Measurements from ENCODE around the gene SMIM28.

DNA sequence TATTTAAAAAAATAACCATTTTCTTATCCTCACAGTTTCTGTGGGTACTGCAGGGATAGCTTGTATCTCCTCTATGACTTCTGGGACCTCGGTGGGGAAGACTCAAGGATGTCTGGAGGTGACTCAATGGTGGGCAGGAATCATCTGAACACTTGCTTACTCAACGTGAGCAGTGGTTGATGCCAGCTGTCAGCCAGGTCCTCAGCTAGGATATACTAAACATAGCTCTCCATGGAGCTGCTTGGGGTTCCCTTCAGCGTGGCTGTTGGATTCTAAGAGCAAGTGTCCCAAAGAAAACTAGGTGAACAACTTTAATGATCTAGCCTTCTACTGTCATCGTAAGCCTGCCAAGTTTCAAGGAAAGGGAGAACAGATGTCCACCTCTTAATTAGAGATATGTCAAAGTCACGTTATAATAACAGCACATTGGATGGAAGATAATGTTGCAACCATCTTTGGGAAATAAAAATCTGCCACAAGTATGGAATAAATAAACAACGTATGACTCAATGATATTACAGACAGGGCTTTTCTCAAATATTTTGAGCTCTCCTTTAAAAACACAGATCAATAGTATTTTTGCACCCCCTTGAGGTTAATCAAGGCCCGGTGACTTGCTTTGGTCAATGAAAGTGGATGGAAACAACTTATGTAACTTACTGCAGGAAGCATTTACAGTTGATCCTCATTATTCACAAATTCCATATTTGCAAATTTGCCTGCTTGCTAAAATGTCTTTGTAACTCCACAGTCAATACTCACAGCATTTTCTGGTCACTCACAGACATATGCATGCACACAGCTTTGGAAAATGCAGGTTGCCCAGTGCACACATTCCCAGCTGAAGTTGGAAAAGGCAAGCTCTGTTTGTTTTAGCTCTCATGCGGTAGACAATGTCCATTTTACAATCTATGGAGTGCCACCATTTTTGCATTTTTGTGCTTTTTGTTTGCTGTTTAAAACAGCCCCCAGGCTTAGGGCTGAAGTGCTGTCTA is 19.7 kb downstream of the SMIM28 start:
- TF ChIP-seq, protein P1, sequence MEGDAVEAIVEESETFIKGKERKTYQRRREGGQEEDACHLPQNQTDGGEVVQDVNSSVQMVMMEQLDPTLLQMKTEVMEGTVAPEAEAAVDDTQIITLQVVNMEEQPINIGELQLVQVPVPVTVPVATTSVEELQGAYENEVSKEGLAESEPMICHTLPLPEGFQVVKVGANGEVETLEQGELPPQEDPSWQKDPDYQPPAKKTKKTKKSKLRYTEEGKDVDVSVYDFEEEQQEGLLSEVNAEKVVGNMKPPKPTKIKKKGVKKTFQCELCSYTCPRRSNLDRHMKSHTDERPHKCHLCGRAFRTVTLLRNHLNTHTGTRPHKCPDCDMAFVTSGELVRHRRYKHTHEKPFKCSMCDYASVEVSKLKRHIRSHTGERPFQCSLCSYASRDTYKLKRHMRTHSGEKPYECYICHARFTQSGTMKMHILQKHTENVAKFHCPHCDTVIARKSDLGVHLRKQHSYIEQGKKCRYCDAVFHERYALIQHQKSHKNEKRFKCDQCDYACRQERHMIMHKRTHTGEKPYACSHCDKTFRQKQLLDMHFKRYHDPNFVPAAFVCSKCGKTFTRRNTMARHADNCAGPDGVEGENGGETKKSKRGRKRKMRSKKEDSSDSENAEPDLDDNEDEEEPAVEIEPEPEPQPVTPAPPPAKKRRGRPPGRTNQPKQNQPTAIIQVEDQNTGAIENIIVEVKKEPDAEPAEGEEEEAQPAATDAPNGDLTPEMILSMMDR (IDR thresholded peaks at IDR 0.05) = no peak; the same call in 1 of the 2 replicates
- TF ChIP-seq TCF7L2 (IDR thresholded peaks at IDR 0.05; ENCODE audit: low read depth, low read length) = no peak
- no peak for TF ChIP-seq POLR2AphosphoS5 (IDR thresholded peaks at IDR 0.05; ENCODE audit: low read depth, low read length)
- TF ChIP-seq, protein P2, sequence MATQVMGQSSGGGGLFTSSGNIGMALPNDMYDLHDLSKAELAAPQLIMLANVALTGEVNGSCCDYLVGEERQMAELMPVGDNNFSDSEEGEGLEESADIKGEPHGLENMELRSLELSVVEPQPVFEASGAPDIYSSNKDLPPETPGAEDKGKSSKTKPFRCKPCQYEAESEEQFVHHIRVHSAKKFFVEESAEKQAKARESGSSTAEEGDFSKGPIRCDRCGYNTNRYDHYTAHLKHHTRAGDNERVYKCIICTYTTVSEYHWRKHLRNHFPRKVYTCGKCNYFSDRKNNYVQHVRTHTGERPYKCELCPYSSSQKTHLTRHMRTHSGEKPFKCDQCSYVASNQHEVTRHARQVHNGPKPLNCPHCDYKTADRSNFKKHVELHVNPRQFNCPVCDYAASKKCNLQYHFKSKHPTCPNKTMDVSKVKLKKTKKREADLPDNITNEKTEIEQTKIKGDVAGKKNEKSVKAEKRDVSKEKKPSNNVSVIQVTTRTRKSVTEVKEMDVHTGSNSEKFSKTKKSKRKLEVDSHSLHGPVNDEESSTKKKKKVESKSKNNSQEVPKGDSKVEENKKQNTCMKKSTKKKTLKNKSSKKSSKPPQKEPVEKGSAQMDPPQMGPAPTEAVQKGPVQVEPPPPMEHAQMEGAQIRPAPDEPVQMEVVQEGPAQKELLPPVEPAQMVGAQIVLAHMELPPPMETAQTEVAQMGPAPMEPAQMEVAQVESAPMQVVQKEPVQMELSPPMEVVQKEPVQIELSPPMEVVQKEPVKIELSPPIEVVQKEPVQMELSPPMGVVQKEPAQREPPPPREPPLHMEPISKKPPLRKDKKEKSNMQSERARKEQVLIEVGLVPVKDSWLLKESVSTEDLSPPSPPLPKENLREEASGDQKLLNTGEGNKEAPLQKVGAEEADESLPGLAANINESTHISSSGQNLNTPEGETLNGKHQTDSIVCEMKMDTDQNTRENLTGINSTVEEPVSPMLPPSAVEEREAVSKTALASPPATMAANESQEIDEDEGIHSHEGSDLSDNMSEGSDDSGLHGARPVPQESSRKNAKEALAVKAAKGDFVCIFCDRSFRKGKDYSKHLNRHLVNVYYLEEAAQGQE (IDR thresholded peaks at IDR 0.05; ENCODE audit: insufficient read depth in 1 of 2, low read depth in 2 of 2, low read length in 1 of 2) = no peak
- TF ChIP-seq SIN3A (IDR thresholded peaks at IDR 0.05; ENCODE audit: borderline replicate concordance, insufficient read depth, low read depth, low read length) = no peak

Data from Panc1 (cell line).